Right atrium auricular region (tissue), 2 donors: ENCODE measurements around the gene CD160. TPM values are rescaled to one million over a fixed set of nuclear protein-coding genes. Genes with fewer than 3 reads are reported as not detected.

ENCODE experiments used
- DNase-seq: peaks from one replicate; pipeline ENCODE4 v3.0.0-alpha.2; 2019; ENCODE audit warnings: low spot score
- H3K27ac ChIP-seq, 2 donors: fragments of 200-600 bp; sonication (generic); 1 replicate in 1 of 2; 2 replicates in 1 of 2; pipeline ENCODE4 v1.5.1; 2016 to 2019
- H3K27me3 ChIP-seq, 2 donors: fragments of 200-600 bp; sonication (generic); one replicate each; pipeline versions ENCODE4 v1.5.1 to v1.6.0; 2017 to 2019
- H3K36me3 ChIP-seq: fragments of 200-600 bp; sonication (generic); one replicate; pipeline ENCODE4 v1.5.1; 2016
- H3K4me1 ChIP-seq, 2 donors: fragments of 200-600 bp; sonication (generic); one replicate each; pipeline versions ENCODE4 v1.5.1 to v1.6.0; 2017 to 2019
- H3K4me3 ChIP-seq, 2 donors: fragments of 200-600 bp; sonication (generic); 1 replicate in 1 of 2; 2 replicates in 1 of 2; pipeline ENCODE4 v1.5.1; 2017 to 2019; ENCODE audit warnings: mild to moderate bottlenecking in 1 of 2, moderate library complexity in 1 of 2
- H3K9me3 ChIP-seq, 2 donors: fragments of 200-600 bp; sonication (generic); one replicate each; pipeline ENCODE4 v1.5.1; 2019
- CTCF ChIP-seq, 2 donors: fragments of 200-600 bp; sonication (generic); IDR thresholded peaks; one replicate each; pipeline ENCODE4 v1.5.1; 2019; ENCODE audit warnings: antibody characterized with exemption in 2 of 2
- total RNA-seq, 2 donors: library from RNA; depleted of rRNA; stranded (reverse); fragments of >200 nt; gene quantifications; one replicate each; pipeline ENCODE4 v1.1.0, GENCODE V29; 2016

The CD160 gene
- total RNA-seq, 2 donors from 2014 or later: not detected

- Histone ChIP-seq H3K4me3 (no peak within 1 kb of the TSS), H3K9me3 (no peaks in the 10 kb centered on the region), H3K27ac (no peak within 1 kb of the TSS), H3K36me3 (no peaks in the 10 kb centered on the region), H3K4me1 (no peaks in the 10 kb centered on the region), H3K27me3 (no peaks in the 10 kb centered on the region)
- no peak for DNase-seq
- no peak for TF ChIP-seq CTCF (IDR thresholded peaks at IDR 0.05)
These were observed 12.0 kb upstream of the CD160 start, which contains the start of gene PDZK1 for GRCh38 chr1:145707183-145707867. Gene PDZK1 (minus strand): TSS chr1:145707368. CDS start chr1:145688021, 19,347 bp downstream.

- H3K4me3 ChIP-seq: no peak overlapping the region
- no peaks in the 10 kb centered on the region for H3K9me3 ChIP-seq
- no peaks in the 10 kb centered on the region for H3K36me3 ChIP-seq
- no peaks in the 10 kb centered on the region for H3K4me1 ChIP-seq
- TF ChIP-seq CTCF (IDR thresholded peaks at IDR 0.05): no peak
- no peak overlapping the region for H3K27ac ChIP-seq
- no peak for DNase-seq
- no peaks in the 10 kb centered on the region for H3K27me3 ChIP-seq
These were observed 11.2 kb upstream of the CD160 start for GRCh38 chr1:145708063-145708462.

GRCh38 chr1:145710291-145711027 lies 8.8 kb upstream of the CD160 start:
- Histone ChIP-seq H3K27me3 (no peaks in the 10 kb centered on the region), H3K27ac (no peak overlapping the region), H3K36me3 (no peaks in the 10 kb centered on the region), H3K4me1 (peaks cover 0 to 9% of the 10 kb centered on the region in 2 donors), H3K9me3 (no peaks in the 10 kb centered on the region), H3K4me3 (no peak overlapping the region)
- TF ChIP-seq CTCF (IDR thresholded peaks at IDR 0.05): no peak
- no peak for DNase-seq

DNA sequence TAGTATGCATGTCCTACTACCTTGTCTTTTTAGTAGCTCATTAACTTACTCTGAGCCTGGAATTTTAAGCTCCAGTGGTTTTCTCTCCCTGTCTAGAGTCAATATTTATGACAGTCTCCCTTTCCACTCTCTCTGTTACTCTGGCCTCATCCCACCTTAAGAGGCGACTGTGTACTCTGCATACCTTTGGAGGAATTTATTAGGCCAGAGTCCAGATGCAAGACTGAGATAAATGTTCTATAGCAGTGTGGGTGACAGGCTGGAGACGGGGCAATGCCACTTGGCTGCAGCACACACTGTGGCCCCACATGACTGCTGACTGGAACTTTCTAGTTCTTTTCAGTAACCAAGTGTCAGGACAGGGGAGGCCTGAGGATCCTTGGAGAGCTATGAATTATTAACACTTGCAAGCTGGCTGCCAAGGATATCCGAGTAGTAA lies 8.1 kb upstream of the CD160 start:
- no peak for DNase-seq
- no peak for TF ChIP-seq CTCF (IDR thresholded peaks at IDR 0.05)
- no peak overlapping the region for H3K4me3 ChIP-seq
- H3K9me3 ChIP-seq: no peaks in the 10 kb centered on the region
- no peaks in the 10 kb centered on the region for H3K27me3 ChIP-seq
- H3K27ac ChIP-seq: no peak overlapping the region
- H3K36me3 ChIP-seq: no peaks in the 10 kb centered on the region
- H3K4me1 ChIP-seq: peaks cover 0 to 9% of the 10 kb centered on the region in 2 donors

DNA sequence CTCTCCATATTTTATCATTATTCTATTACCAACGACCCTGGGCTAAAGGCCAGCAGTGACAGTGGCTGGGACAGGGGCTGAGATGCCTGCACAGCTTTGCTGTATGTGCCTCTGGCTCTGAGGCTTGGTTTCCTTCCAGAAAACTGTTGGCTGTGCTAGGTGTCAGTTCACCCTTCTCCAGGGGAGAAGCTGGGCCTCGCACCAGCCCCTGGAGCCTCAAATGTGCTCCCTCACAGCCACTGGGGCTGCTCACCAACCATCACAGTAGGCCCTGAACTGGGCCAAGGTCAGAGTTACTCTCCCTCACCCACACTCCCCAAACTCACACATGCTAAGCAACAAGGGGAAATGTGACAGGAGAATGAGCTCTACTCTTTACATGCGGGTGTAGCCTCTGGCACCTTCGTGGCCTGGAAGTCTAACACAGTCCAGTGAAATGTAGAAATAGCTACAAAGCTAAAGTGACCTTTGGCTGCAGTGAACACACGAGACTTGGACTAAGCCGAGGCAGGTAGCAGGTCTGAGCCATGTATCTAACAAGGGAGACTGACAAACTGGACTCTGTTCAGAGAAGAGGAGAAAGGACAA lies 4.7 kb upstream of the CD160 start:
- Histone ChIP-seq H3K9me3 (no peaks in the 10 kb centered on the region), H3K4me1 (peaks cover 0 to 9% of the 10 kb centered on the region in 2 donors), H3K27ac (peak overlapping the region; percentile 56 to 71), H3K27me3 (no peaks in the 10 kb centered on the region), H3K36me3 (no peaks in the 10 kb centered on the region), H3K4me3 (no peak overlapping the region)
- no peak for DNase-seq
- no peak for TF ChIP-seq CTCF (IDR thresholded peaks at IDR 0.05)
